Activated T-cell treated with anti-CD3 and anti-CD28 coated beads, Interleukin-2, amount 50 U/mL, for 24 hours (primary cell): ENCODE data around the gene PFDN2.

Source experiments
- DNase-seq: peaks from one replicate; pipeline ENCODE4 v3.0.0-alpha.2; 2020
- H3K27ac Mint-ChIP-seq: 2 replicates; pipeline ENCODE4 v1.8.0; 2020; ENCODE audit warnings: mild to moderate bottlenecking, mixed read lengths
- H3K27me3 Mint-ChIP-seq: 2 replicates; pipeline ENCODE4 v1.8.0; 2020; ENCODE audit warnings: mixed read lengths
- H3K36me3 Mint-ChIP-seq: 2 replicates; pipeline ENCODE4 v1.8.0; 2020; ENCODE audit warnings: low read depth, mixed read lengths
- H3K4me1 Mint-ChIP-seq: 2 replicates; pipeline ENCODE4 v1.8.0; 2020; ENCODE audit warnings: low read depth, mixed read lengths
- H3K4me3 Mint-ChIP-seq: 2 replicates; pipeline ENCODE4 v1.8.0; 2020; ENCODE audit warnings: mild to moderate bottlenecking, moderate library complexity, mixed read lengths
- H3K9me3 Mint-ChIP-seq: 2 replicates; pipeline ENCODE4 v1.8.0; 2020; ENCODE audit warnings: mixed read lengths

PFDN2 gene

GRCh38 chr1:161157867-161158266, 40.0 kb upstream of the PFDN2 start:
- Mint-ChIP-seq H3K27me3 (no peaks in the 10 kb centered on the region), H3K36me3 (peaks cover 77% of the 10 kb centered on the region), H3K9me3 (no peaks in the 10 kb centered on the region), H3K4me3 (no peak overlapping the region), H3K4me1 (peaks cover 64% of the 10 kb centered on the region), H3K27ac (peak overlapping the region; percentile 93)
- no peak for DNase-seq

DNA sequence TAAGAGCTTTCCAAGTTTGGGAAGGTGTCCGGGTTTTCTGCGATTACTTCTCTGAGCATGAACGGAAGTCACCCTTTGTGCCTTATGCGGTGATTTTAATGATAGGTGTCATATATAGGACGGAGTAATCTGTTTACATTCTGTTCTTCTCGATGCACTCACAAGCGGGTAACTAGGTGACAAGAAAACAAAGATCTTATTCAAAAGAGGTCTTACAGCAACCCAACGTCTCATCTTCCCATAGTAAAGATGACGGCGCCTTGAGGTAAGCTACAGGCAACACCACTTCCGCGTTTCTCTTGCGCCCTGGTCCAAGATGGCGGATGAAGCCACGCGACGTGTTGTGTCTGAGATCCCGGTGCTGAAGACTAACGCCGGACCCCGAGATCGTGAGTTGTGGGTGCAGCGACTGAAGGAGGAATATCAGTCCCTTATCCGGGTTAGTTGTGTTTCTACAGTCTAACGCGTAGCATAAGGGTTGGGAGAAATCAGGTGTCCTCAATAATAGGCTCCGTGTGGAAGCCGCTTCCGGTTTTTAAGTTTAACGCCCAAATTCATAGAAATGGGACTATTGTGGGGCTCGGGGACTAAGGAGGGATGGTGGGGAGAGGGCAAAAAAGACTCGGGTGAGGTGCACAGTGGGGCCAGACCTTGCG, 36.0 kb upstream of the PFDN2 start, which contains the start of gene UFC1:
Gene UFC1, plus strand, starts transcription at position 297 of the 656 bp plus-strand sequence. Its CDS starts 20 bp downstream, at position 317.
- Mint-ChIP-seq H3K4me3 (peak within 1 kb of the TSS; percentile 94), H3K27ac (peak within 1 kb of the TSS; percentile 100), H3K27me3 (no peaks in the 10 kb centered on the region), H3K9me3 (no peaks in the 10 kb centered on the region), H3K36me3 (peaks cover 41% of the 10 kb centered on the region), H3K4me1 (peaks cover 27% of the 10 kb centered on the region)
- peak; percentile 86 for DNase-seq

- Mint-ChIP-seq H3K27me3 (no peaks in the 10 kb centered on the region), H3K4me3 (peak overlapping the region; percentile 94)
- no peak for DNase-seq
Measured at GRCh38 chr1:161153176-161153575, 35.3 kb upstream of the PFDN2 start.

GRCh38 chr1:161145832-161146231, 28.0 kb upstream of the PFDN2 start:
- H3K36me3 Mint-ChIP-seq = no peaks in the 10 kb centered on the region
- no peak overlapping the region for H3K27ac Mint-ChIP-seq
- H3K4me3 Mint-ChIP-seq = no peak overlapping the region
- no peaks in the 10 kb centered on the region for H3K9me3 Mint-ChIP-seq
- no peaks in the 10 kb centered on the region for H3K4me1 Mint-ChIP-seq
- H3K27me3 Mint-ChIP-seq = no peaks in the 10 kb centered on the region
- DNase-seq = no peak

More at GRCh38 chr1:161153176-161153575, 35.3 kb upstream of the PFDN2 start:
- Mint-ChIP-seq H3K27ac (peak overlapping the region; percentile 80), H3K36me3 (peaks cover 35% of the 10 kb centered on the region), H3K9me3 (no peaks in the 10 kb centered on the region), H3K4me1 (peaks cover 21% of the 10 kb centered on the region)

GRCh38 chr1:161140755-161141400, 23.0 kb upstream of the PFDN2 start:
- DNase-seq = no peak
- Mint-ChIP-seq H3K27ac (no peak overlapping the region), H3K4me3 (no peak overlapping the region), H3K4me1 (peaks cover 1% of the 10 kb centered on the region), H3K27me3 (no peaks in the 10 kb centered on the region), H3K9me3 (no peaks in the 10 kb centered on the region), H3K36me3 (peaks cover 7% of the 10 kb centered on the region)

DNA sequence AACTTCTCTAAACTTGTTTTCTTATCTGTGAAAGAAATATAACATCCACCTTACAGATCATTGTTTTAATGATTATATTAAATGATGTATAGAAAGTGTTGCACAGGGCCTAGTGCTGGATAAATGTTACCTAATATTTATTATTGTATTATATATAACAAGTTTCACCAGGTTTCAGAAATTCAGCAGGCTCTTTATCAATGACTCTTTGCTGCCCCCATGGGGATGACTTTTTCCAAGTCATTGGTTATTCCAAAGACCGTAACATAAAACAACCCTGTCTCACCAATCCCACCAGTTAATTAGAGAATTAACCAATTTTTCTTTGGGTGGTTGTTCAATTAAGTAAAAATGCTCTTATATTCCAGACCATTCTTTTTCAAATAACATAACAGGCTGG, 21.9 kb upstream of the PFDN2 start:
- Mint-ChIP-seq H3K27me3 (no peaks in the 10 kb centered on the region), H3K9me3 (no peaks in the 10 kb centered on the region), H3K27ac (no peak overlapping the region), H3K4me1 (peaks cover 7% of the 10 kb centered on the region), H3K4me3 (no peak overlapping the region), H3K36me3 (peaks cover 15% of the 10 kb centered on the region)
- no peak for DNase-seq

- Mint-ChIP-seq H3K4me3 (no peak overlapping the region), H3K27me3 (no peaks in the 10 kb centered on the region), H3K4me1 (peaks cover 7% of the 10 kb centered on the region), H3K27ac (no peak overlapping the region), H3K36me3 (peaks cover 15% of the 10 kb centered on the region), H3K9me3 (no peaks in the 10 kb centered on the region)
- no peak for DNase-seq
Measured at GRCh38 chr1:161138431-161138830, 20.6 kb upstream of the PFDN2 start.

- Mint-ChIP-seq H3K4me3 (no peak overlapping the region), H3K4me1 (peaks cover 7% of the 10 kb centered on the region), H3K27me3 (no peaks in the 10 kb centered on the region), H3K9me3 (no peaks in the 10 kb centered on the region), H3K27ac (no peak overlapping the region), H3K36me3 (peaks cover 15% of the 10 kb centered on the region)
- no peak for DNase-seq
Measured at GRCh38 chr1:161137881-161138280, 20.0 kb upstream of the PFDN2 start.

DNA sequence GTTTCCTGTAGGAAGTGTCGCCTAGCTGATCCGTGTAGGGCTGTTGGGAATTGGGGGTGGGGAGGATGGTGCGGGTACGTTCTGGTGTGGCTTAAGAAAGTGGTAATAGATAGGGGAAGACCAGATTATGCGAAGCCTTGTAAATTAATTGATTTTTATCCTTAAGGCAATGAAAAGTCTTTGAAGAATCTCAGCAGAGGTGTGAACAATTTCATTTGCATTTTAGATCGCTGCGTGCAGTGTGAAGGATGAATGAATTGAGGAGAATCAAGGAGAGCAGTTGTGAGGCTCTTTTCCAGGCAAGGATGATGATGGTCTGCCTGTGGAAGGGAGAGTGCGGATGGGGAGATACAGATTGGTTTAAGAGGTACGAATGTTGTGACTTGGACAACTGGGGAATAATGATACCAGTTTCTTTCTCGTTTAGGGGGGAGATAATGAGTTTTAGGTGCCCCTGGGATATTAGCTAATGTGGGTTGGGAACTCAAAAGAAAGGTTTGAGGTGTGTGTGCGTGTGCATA, 15.4 kb upstream of the PFDN2 start:
- H3K4me1 Mint-ChIP-seq = peaks cover 42% of the 10 kb centered on the region
- no peak for DNase-seq
- peaks cover 47% of the 10 kb centered on the region for H3K36me3 Mint-ChIP-seq
- H3K9me3 Mint-ChIP-seq = no peaks in the 10 kb centered on the region
- no peaks in the 10 kb centered on the region for H3K27me3 Mint-ChIP-seq
- no peak overlapping the region for H3K4me3 Mint-ChIP-seq
- no peak overlapping the region for H3K27ac Mint-ChIP-seq

GRCh38 chr1:161132410-161133219, 14.8 kb upstream of the PFDN2 start, which contains the start of gene DEDD:
Gene DEDD, minus strand, starts transcription at chr1:161132667. Its CDS starts 8,205 bp downstream, at chr1:161124462.
- Mint-ChIP-seq H3K9me3 (no peaks in the 10 kb centered on the region), H3K4me3 (no peak within 1 kb of the TSS), H3K4me1 (peaks cover 48% of the 10 kb centered on the region), H3K36me3 (peaks cover 53% of the 10 kb centered on the region), H3K27ac (no peak within 1 kb of the TSS), H3K27me3 (no peaks in the 10 kb centered on the region)
- DNase-seq = peak; percentile 93

DNA sequence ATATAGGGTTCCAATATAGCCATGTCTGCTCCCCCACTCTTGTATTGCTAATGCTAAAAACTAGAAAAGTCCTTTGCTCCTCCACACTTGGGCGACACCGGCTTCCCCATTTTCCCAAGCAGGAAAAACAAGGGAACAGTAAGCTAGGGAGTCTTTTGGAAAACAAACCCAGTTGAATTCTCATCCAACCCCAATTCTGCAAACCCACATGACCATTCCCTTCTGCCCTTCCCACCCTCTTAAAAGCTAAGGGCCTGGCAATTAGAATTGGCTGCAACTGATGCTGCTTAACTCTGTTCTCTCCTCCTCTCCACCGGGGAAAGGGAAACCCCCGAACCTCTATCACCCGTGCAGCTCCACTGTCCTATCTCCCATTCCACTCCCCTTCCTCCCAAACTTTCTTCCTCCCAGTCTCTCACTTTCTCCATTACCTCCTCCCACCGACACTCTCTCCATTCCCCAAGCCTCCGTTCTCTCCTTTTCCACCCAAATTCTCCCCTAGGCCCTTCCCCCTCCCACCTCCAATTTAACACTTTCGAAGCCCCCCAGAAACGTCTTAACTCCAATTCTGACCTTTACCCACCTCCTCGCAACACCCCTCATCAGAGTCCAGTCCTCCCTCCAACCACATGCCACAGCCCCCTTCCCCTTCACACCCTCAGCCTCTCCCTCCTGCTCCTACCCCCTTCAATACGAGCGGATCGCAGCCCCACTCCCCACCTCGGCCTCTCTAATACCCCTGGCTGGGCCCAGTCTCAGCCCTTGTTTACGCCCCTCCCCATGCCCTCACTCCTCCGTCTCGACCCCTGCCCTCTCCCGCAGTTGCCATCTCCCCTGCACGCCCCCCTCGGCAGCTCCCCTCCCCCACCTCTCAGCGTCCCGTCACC, 13.9 kb upstream of the PFDN2 start:
- Mint-ChIP-seq H3K36me3 (peaks cover 62% of the 10 kb centered on the region), H3K27me3 (no peaks in the 10 kb centered on the region), H3K4me1 (peaks cover 56% of the 10 kb centered on the region), H3K9me3 (no peaks in the 10 kb centered on the region), H3K27ac (no peak overlapping the region), H3K4me3 (no peak overlapping the region)
- no peak for DNase-seq

GRCh38 chr1:161130266-161130665, 12.4 kb upstream of the PFDN2 start:
- no peak for DNase-seq
- H3K27me3 Mint-ChIP-seq = no peaks in the 10 kb centered on the region
- H3K9me3 Mint-ChIP-seq = no peaks in the 10 kb centered on the region
- peaks cover 64% of the 10 kb centered on the region for H3K36me3 Mint-ChIP-seq
- peak overlapping the region; percentile 16 for H3K4me3 Mint-ChIP-seq
- peaks cover 59% of the 10 kb centered on the region for H3K4me1 Mint-ChIP-seq
- H3K27ac Mint-ChIP-seq = no peak overlapping the region

DNA sequence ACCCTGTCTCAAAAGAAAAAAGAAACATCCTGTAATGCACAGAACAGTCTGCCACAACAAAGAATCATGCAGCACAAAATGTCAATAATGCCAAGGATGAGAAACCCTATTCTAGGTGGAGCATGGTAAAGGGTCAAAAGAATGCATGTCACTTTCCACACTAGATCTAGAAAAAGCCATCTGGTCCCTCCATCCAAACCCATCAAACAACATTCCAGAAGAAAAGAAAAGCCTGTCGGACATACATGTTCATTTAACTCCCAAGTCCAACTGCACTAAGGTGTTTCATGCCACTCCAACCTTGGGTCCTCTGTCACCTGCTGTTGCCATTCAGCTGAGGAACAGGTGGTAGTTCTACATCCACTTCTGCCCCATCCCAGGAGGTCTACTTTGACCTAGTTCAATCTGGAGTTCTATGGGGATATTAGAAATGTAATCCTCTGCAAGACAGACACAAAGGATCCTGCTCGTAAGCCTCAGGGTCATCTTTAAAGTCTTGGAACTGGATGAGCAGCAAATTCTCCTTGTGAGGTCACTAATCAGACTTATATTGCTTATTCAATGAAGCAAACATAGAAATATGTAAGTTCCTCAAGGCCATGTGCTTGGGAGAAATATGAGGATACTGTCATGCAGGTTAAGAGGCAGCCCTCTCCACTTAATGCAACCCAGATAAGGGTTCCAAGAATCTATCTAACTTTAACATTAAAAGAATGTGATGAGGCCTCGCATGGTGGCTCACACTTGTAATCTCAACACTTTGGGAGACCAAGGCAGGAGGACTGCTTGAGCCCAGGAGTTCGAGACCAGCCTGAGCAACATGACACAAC, 11.0 kb upstream of the PFDN2 start:
- no peaks in the 10 kb centered on the region for H3K27me3 Mint-ChIP-seq
- H3K36me3 Mint-ChIP-seq = peaks cover 74% of the 10 kb centered on the region
- DNase-seq = no peak
- H3K4me3 Mint-ChIP-seq = no peak overlapping the region
- no peaks in the 10 kb centered on the region for H3K9me3 Mint-ChIP-seq
- H3K4me1 Mint-ChIP-seq = peaks cover 56% of the 10 kb centered on the region
- H3K27ac Mint-ChIP-seq = no peak overlapping the region
